ENCODE data around the gene ADAMTS17.

DNA sequence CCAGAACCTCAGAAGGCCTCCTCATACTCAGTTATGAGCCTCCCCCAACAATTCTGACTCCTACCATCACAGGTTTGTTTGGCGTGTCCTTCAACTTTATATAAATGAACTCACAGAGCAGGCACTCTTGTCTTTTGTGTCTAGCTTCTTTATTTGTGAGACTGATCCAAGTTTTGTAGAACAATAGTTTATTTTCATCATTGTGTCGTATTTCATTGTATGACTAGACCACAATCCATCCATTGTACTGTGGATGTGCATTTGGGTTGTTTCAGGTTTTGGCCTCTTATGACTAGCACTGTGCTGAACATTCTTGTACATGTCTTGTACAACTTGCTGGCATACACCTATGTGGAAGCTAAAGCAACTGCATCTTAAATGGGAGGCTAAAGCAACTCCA is 315.7 kb downstream of the ADAMTS17 start:
- TF ChIP-seq, protein P1, sequence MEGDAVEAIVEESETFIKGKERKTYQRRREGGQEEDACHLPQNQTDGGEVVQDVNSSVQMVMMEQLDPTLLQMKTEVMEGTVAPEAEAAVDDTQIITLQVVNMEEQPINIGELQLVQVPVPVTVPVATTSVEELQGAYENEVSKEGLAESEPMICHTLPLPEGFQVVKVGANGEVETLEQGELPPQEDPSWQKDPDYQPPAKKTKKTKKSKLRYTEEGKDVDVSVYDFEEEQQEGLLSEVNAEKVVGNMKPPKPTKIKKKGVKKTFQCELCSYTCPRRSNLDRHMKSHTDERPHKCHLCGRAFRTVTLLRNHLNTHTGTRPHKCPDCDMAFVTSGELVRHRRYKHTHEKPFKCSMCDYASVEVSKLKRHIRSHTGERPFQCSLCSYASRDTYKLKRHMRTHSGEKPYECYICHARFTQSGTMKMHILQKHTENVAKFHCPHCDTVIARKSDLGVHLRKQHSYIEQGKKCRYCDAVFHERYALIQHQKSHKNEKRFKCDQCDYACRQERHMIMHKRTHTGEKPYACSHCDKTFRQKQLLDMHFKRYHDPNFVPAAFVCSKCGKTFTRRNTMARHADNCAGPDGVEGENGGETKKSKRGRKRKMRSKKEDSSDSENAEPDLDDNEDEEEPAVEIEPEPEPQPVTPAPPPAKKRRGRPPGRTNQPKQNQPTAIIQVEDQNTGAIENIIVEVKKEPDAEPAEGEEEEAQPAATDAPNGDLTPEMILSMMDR (IDR thresholded peaks at IDR 0.05), result no peak
- TF ChIP-seq POLR2A (IDR thresholded peaks at IDR 0.05), result no peak

All from right lobe of liver (tissue), 4 donors.